GM12878 (cell line): ENCODE results near the gene SSH3. TPM values are rescaled to one million over a fixed set of nuclear protein-coding genes. Genes with fewer than 3 reads are reported as not detected.

ENCODE experiments used
- DPF2 ChIP-seq: fragments of 450-650 bp; IDR thresholded peaks from 2 replicates; pipeline ENCODE4 v1.6.1; 2017; ENCODE audit warnings: mild to moderate bottlenecking
- EGR1 ChIP-seq, 2 experiments: IDR thresholded peaks; 1 replicate in 1 of 2; 2 replicates in 1 of 2; pipeline ENCODE4 v1.6.1; 2011 to 2012; ENCODE audit warnings: low read depth in 2 of 2, low read length in 2 of 2, borderline replicate concordance in 1 of 2, mild to moderate bottlenecking in 1 of 2, moderate library complexity in 1 of 2
- ETV6 ChIP-seq, 2 experiments: fragments of 450-650 bp in 1 of 2; IDR thresholded peaks in 1 of 2; conservative IDR thresholded peaks in 1 of 2; 2 replicates each; pipeline ENCODE4 v1.6.1; 2014; ENCODE audit warnings: antibody characterized with exemption in 1 of 2, borderline replicate concordance in 1 of 2, low read depth in 1 of 2, mild to moderate bottlenecking in 1 of 2, moderate library complexity in 1 of 2
- NKRF ChIP-seq: fragments of 450-650 bp; conservative IDR thresholded peaks from 2 replicates; pipeline ENCODE4 v1.6.1; 2017; ENCODE audit warnings: mild to moderate bottlenecking, moderate library complexity
- SRF ChIP-seq, 2 experiments: IDR thresholded peaks; 2 replicates each; pipeline ENCODE4 v1.6.1; 2011; ENCODE audit warnings: low read depth in 2 of 2, low read length in 2 of 2, mild to moderate bottlenecking in 1 of 2, moderate library complexity in 1 of 2
- TAF1 ChIP-seq: IDR thresholded peaks from 2 replicates; pipeline ENCODE4 v1.6.1; 2011; ENCODE audit warnings: mild to moderate bottlenecking, low read depth, low read length, borderline replicate concordance
- YY1 ChIP-seq: IDR thresholded peaks from 2 replicates; pipeline ENCODE4 v1.6.1; 2011; ENCODE audit warnings: low read depth, mild to moderate bottlenecking, low read length
- ZNF622 ChIP-seq: fragments of 450-650 bp; IDR thresholded peaks from 2 replicates; pipeline ENCODE4 v1.6.1; 2017; ENCODE audit warnings: mild to moderate bottlenecking, inconsistent platforms
- polyA plus RNA-seq, 11 experiments: library from polyadenylated mRNA; depleted of rRNA in 4 of 11; unstranded in 6 of 11; stranded (reverse) in 5 of 11; fragments of >200 nt; fragmentation: Nextera tagmentation in 4 of 11; fragmentation: Illumina TruSeq in 1 of 11; extraction: Ambion mirVana in 4 of 11; extraction: Trizol in 1 of 11; gene quantifications; 1 replicate in 1 of 11; 2 replicates in 10 of 11; pipeline versions ENCODE4 v1.2.1 to v1.2.3, GENCODE V29; 2011 to 2016; ENCODE audit warnings: inconsistent platforms in 2 of 11, missing spikeins in 2 of 11, low read depth in 1 of 11
- total RNA-seq, 4 experiments: library from RNA; depleted of rRNA in 3 of 4; stranded (reverse); fragments of >200 nt in 3 of 4; fragmentation: Illumina TruSeq in 1 of 4; extraction: Trizol in 1 of 4; gene quantifications; 2 replicates each; pipeline versions ENCODE4 v1.2.1 to v1.2.3, GENCODE V29; 2013 to 2021

SSH3 gene
- total and polyA plus RNA-seq, 10 of the 15 experiments (the other 5 are each of a cell fraction or from before 2014, with no cell fraction given), result 0.05 to 0.83 (median 0.28) TPM; not detected in 3

DNA sequence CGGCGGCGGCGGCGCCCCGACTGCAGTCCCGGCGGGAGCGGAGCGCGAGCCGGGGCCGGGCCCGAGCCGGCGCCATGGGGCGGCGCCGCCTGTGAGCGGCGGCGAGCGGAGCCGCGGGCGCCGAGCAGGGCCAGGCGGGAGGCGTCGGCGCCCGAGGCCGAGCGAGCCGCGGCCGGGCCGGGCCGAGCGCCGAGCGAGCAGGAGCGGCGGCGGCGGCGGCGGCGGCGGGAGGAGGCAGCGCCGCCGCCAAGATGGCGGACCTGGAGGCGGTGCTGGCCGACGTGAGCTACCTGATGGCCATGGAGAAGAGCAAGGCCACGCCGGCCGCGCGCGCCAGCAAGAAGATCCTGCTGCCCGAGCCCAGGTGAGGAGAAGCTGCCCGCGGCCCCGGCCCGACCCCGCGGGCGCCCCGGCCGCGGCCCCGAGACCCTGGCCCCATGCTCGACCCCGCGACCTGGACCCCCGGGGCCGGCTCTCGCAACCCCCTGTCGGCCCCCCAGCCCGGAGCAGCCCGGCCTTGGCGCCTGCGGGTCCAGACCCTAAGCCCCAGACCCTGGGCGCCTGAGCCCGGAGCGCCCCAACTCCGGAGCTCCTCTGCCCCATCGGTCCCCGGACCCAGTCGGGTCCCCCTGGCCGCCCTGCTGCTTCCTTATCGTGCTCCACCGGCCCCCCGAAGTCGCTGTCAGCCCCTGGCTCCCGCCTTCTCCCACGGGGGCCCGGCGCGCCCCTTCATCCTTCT lies 36.7 kb upstream of the SSH3 start, which contains the start of gene GRK2 (continued):
- TF ChIP-seq NKRF, result 0 out of 2 replicates have a peak, but pooled peaks have one; percentile 33
- TF ChIP-seq EGR1 (IDR thresholded peaks at IDR 0.05; ENCODE audit: borderline replicate concordance in 1 of 2, low read depth in 2 of 2, low read length in 2 of 2), result 0 out of 3 replicates have a peak, but pooled peaks of 1 of the 2 experiments have one; percentile 19
- no peak for TF ChIP-seq SRF (IDR thresholded peaks at IDR 0.05; ENCODE audit: low read depth in 2 of 2, low read length in 2 of 2)
- no peak for TF ChIP-seq ETV6 (conservative IDR thresholded peaks at IDR 0.05 in 1 of 2, IDR thresholded peaks at IDR 0.05 in 1 of 2; ENCODE audit: borderline replicate concordance in 1 of 2, low read depth in 1 of 2)
- peak; percentile 10 for TF ChIP-seq DPF2
- TF ChIP-seq ZNF622, result no peak
- TF ChIP-seq TAF1, result peak; percentile 62; the same call in 1 of the 2 replicates
- TF ChIP-seq YY1, result peak; percentile 90
